DMS 273 (cell line): ENCODE data around the gene PDK2.
A peak's percentile ranks its signal among the peaks of the same experiment; 100 is the strongest.

Experiments used
- DNase-seq: peaks from one replicate; lab custom pipeline; 2025; ENCODE audit not compliant: unreplicated experiment; lab: John Stamatoyannopoulos, UW

Gene PDK2

GRCh38 chr17:50149091-50149416 is 53.9 kb downstream of the PDK2 start:
- no peak for DNase-seq

DNA sequence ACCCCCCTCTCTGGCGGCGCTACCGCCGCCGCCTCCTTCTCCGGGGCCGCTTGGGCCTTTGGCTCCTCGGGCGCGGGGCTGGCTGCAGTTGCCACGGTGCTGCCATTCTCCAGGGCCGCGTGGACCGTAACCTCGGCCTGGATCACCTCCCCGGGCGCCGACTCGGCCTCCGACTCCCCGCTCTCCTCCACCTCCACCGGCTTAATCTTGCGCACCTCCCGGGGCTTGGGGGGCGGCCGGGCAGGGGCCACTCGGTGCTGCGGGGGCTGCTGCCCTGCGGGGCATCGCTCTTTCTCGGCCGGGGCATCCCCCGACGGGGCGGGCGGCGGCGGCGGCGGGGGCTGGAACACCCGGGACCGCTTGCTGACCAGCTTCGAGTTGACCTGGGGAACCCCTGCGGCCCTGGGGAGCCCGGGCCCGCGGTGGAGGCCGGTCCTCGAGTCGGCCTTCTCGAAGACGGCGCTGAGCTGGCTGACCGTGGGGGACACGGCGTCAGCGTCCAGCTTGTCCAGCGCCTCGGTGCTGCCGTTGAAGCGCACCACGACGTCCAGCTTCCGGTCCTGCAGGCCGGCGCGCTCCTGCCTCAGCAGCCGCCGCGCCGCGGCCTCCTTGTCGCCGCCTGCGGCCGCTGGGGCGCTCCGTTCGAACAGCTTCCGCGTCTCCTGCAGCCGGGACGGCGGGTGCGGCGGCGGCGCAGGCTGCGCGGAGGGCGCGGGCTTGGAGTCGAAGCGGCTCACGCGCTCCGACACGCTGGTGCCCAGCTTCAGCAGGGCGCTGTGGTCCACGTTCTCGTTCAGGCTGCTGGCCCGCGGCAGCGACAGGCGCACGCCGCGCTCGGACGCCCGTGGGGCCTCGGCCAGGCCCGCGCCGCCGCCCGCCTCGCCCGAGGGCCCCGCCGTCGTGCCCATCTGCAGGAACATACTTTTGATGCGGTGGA is 54.5 kb downstream of the PDK2 start:
- DNase-seq = peak; percentile 82

- peak; percentile 72 for DNase-seq
Measured at GRCh38 chr17:50150354-50151040, 55.3 kb downstream of the PDK2 start, which contains the start of gene PPP1R9B. Gene PPP1R9B (minus strand): TSS chr17:50150677. CDS start chr17:50150513, 164 bp downstream.

DNA sequence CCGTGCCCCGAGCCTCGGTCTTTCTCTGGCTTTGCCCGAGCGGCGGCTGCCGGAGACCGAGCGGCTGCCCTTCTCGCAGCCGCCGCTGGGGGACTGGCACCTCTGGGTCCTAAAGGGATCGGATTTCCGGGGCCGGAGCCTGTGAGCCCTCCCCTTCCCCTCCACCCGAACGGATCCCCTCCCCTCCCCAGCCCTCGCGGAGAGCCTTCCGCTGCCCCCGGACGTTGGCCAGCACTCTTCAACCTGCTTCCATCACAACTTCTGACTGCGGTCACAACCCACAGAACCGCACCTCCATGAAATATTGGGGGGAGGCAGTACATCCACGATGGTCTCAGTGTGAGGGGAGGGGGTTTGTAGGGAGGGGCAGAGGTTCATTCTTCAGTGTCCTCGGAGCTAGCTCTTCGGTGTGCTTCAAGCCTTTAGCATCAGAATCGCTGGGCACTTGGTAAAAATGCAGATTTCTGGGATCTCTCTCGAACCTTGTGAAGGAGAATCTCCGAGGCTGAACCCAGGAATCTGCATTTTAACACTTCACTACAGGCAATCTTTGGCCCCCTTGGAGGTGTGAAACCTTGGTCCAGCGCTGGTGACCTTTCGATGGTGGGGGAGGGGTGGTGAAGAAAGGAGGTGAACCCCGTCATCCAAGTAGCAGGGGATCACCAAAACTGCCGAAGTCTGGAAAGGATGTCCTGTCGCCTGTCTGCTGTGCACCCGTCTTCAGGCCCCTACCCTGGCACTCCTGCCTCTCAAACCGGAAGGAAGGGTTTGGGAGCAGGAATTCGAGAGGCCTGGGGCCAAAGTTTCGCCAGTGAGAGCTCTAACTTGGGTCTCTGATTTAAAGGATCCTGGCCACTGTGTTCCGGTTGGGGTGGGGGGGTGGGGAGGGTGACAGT is 56.1 kb downstream of the PDK2 start:
- peak; percentile 96 for DNase-seq

- peak; percentile 93 for DNase-seq
Measured at GRCh38 chr17:50151937-50152547, 56.9 kb downstream of the PDK2 start.

- DNase-seq = no peak
Measured at GRCh38 chr17:50152736-50153135, 57.6 kb downstream of the PDK2 start.

- DNase-seq = peak; percentile 27
Measured at GRCh38 chr17:50153650-50154575, 58.8 kb downstream of the PDK2 start.

GRCh38 chr17:50154604-50155003 is 59.5 kb downstream of the PDK2 start:
- DNase-seq = no peak

DNA sequence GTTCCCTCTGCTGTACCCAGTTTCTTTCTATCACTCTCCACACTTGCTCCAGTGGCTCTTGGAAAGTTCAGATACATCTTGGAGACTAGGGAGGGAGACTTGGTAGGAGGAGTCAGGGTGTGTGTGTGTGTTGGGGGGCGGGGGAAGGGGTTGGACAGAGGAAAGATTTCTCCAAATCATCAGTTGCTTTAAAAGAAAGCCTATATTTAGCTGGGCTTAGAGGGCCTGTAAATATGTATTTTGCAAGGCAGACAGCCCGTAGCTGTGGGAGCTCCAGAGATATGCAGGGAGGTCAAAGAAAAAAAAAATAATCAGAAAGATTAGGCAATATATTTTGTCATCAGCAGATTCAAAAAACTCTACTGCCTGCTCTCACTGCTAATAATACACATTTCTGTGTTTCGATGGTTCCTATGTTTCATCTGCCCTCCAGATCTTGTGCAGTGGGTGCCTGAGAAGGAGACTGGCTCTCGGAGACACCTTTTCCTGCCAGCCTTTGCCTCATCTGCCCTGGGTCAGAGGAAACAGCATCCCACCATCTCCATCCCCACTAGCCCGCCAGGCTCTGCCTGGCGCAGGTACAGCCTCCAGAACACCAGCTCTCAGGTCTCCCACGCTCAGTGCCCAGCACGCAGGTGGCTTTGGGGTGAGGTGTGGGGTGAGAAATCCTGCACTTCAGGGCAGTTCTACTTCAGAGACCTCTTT is 60.1 kb downstream of the PDK2 start:
- DNase-seq = no peak

- DNase-seq = no peak
Measured at GRCh38 chr17:50157891-50158290, 62.7 kb downstream of the PDK2 start.

GRCh38 chr17:50161023-50161910 is 66.1 kb downstream of the PDK2 start:
- DNase-seq = peak; percentile 97
